Astrocyte (in vitro differentiated cells and primary cell): ENCODE data around the gene REEP3. TPM values are rescaled to one million over a fixed set of nuclear protein-coding genes. Genes with fewer than 3 reads are reported as not detected.
"Not testable (repeated sequence)": the region's sequence is repeated elsewhere in the genome, so short reads cannot be mapped to it uniquely, and the experiment has no call there.

Experiments used
- DNase-seq: peaks from one replicate; pipeline ENCODE4 v3.0.0-alpha.2; 2010; ENCODE audit warnings: low read depth
- FAIRE-seq: peaks from 2 replicates; lab custom pipeline; 2011; peaks lifted over from hg19 to GRCh38; lab: Jason Lieb, UNC
- H2AFZ ChIP-seq: 2 replicates; pipeline ENCODE4 v1.6.0; 2012; ENCODE audit warnings: low read depth, low read length, inconsistent platforms
- H3K27ac ChIP-seq: 2 replicates; pipeline ENCODE4 v1.5.1; 2011; ENCODE audit warnings: low read depth, low read length, inconsistent platforms
- H3K27me3 ChIP-seq: 2 replicates; pipeline ENCODE4 v1.6.0; 2011; ENCODE audit warnings: low read length, inconsistent platforms; ENCODE audit not compliant: insufficient read depth
- H3K36me3 ChIP-seq: 2 replicates; pipeline ENCODE4 v1.5.1; 2011; ENCODE audit warnings: low read length, inconsistent platforms; ENCODE audit not compliant: insufficient read depth
- H3K4me1 ChIP-seq: 2 replicates; pipeline ENCODE4 v1.5.1; 2011; ENCODE audit warnings: low read length, inconsistent platforms; ENCODE audit not compliant: insufficient read depth
- H3K4me2 ChIP-seq: 2 replicates; pipeline ENCODE4 v1.6.0; 2012; ENCODE audit warnings: low read length, inconsistent platforms
- H3K4me3 ChIP-seq: 2 replicates; pipeline ENCODE4 v1.5.1; 2011; ENCODE audit warnings: low read depth, mild to moderate bottlenecking, low read length, inconsistent platforms; ENCODE audit not compliant: insufficient read depth
- H3K79me2 ChIP-seq: 2 replicates; pipeline ENCODE4 v1.6.0; 2012; ENCODE audit warnings: mild to moderate bottlenecking, low read length, inconsistent platforms; ENCODE audit not compliant: insufficient read depth
- H3K9ac ChIP-seq: 2 replicates; pipeline ENCODE4 v1.6.0; 2012; ENCODE audit warnings: mild to moderate bottlenecking, low read length, inconsistent platforms
- H3K9me3 ChIP-seq: 2 replicates; pipeline ENCODE4 v1.5.1; 2012; ENCODE audit warnings: low read depth, mild to moderate bottlenecking, low read length, inconsistent platforms; ENCODE audit not compliant: insufficient read depth
- H4K20me1 ChIP-seq: 2 replicates; pipeline ENCODE4 v1.6.0; 2012; ENCODE audit warnings: low read length, inconsistent platforms; ENCODE audit not compliant: insufficient read depth
- H3K27ac Mint-ChIP-seq: one replicate; pipeline ENCODE4 v1.8.0; 2021; ENCODE audit warnings: mild to moderate bottlenecking, mixed read lengths; ENCODE audit not compliant: unreplicated experiment
- H3K27me3 Mint-ChIP-seq: one replicate; pipeline ENCODE4 v1.8.0; 2021; ENCODE audit warnings: low read depth, mixed read lengths; ENCODE audit not compliant: unreplicated experiment
- H3K36me3 Mint-ChIP-seq: one replicate; pipeline ENCODE4 v1.8.0; 2021; ENCODE audit warnings: low read depth, mixed read lengths; ENCODE audit not compliant: unreplicated experiment
- H3K4me1 Mint-ChIP-seq: one replicate; pipeline ENCODE4 v1.8.0; 2021; ENCODE audit warnings: low read depth, mixed read lengths; ENCODE audit not compliant: unreplicated experiment
- H3K4me3 Mint-ChIP-seq: one replicate; pipeline ENCODE4 v1.8.0; 2021; ENCODE audit warnings: mild to moderate bottlenecking, moderate library complexity, mixed read lengths; ENCODE audit not compliant: unreplicated experiment
- H3K9me3 Mint-ChIP-seq: one replicate; pipeline ENCODE4 v1.8.0; 2021; ENCODE audit warnings: mild to moderate bottlenecking, mixed read lengths; ENCODE audit not compliant: unreplicated experiment
- CTCF ChIP-seq: IDR thresholded peaks from 2 replicates; pipeline ENCODE4 v1.5.1; 2011; ENCODE audit warnings: low read depth, mild to moderate bottlenecking, inconsistent platforms, low read length, moderate library complexity; ENCODE audit not compliant: insufficient read depth
- EZH2 ChIP-seq: IDR thresholded peaks from 2 replicates; pipeline ENCODE4 v1.6.1; 2012; ENCODE audit warnings: mild to moderate bottlenecking, low read length, inconsistent platforms; ENCODE audit not compliant: insufficient read depth
- total RNA-seq: library from RNA; stranded (reverse); gene quantifications from 2 replicates; pipeline ENCODE4 v1.2.1, GENCODE V29; 2021

The REEP3 gene
- total RNA-seq, 1 donor from 2014 or later = 44.6 TPM

GRCh38 chr10:63664341-63664885 is 143.2 kb downstream of the REEP3 start:
- Mint-ChIP-seq H3K27me3 (no peaks in the 10 kb centered on the region), H3K4me3 (no peak overlapping the region), H3K4me1 (peaks cover 3% of the 10 kb centered on the region), H3K27ac (no peak overlapping the region), H3K36me3 (peaks cover 3% of the 10 kb centered on the region), H3K9me3 (peaks cover 2% of the 10 kb centered on the region)
- H3K27ac ChIP-seq = no peak overlapping the region
- H3K27me3 ChIP-seq = no peaks in the 10 kb centered on the region
- H4K20me1 ChIP-seq = no peaks in the 10 kb centered on the region
- DNase-seq (no peak), FAIRE-seq (no peak)
- H2AFZ ChIP-seq = no peak overlapping the region
- H3K4me3 ChIP-seq = no peak overlapping the region
- TF ChIP-seq CTCF = no peak
- TF ChIP-seq EZH2 = no peak
- H3K4me1 ChIP-seq = peaks cover 8% of the 10 kb centered on the region
- H3K36me3 ChIP-seq = no peaks in the 10 kb centered on the region
- no peak overlapping the region for H3K9ac ChIP-seq
- H3K4me2 ChIP-seq = no peak overlapping the region
- H3K9me3 ChIP-seq = no peaks in the 10 kb centered on the region
- H3K79me2 ChIP-seq = no peaks in the 10 kb centered on the region

GRCh38 chr10:63665006-63665580 is 143.9 kb downstream of the REEP3 start:
- not testable (repeated sequence) for H3K9ac ChIP-seq, H3K36me3 ChIP-seq, H3K27me3 Mint-ChIP-seq, H3K27ac ChIP-seq, FAIRE-seq, H3K4me3 Mint-ChIP-seq, H2AFZ ChIP-seq, H3K27me3 ChIP-seq, H4K20me1 ChIP-seq, H3K4me2 ChIP-seq, H3K79me2 ChIP-seq, H3K4me1 Mint-ChIP-seq, DNase-seq, H3K9me3 ChIP-seq, H3K4me3 ChIP-seq, H3K27ac Mint-ChIP-seq, H3K36me3 Mint-ChIP-seq, H3K4me1 ChIP-seq, H3K9me3 Mint-ChIP-seq

GRCh38 chr10:63665670-63666134 is 144.5 kb downstream of the REEP3 start:
- Mint-ChIP-seq H3K4me1 (peaks cover 6% of the 10 kb centered on the region), H3K27ac (no peak overlapping the region), H3K4me3 (no peak overlapping the region), H3K27me3 (no peaks in the 10 kb centered on the region), H3K9me3 (peaks cover 2% of the 10 kb centered on the region), H3K36me3 (peaks cover 3% of the 10 kb centered on the region)
- no peaks in the 10 kb centered on the region for H3K79me2 ChIP-seq
- TF ChIP-seq EZH2 = no peak
- TF ChIP-seq CTCF = no peak
- no peaks in the 10 kb centered on the region for H3K36me3 ChIP-seq
- no peaks in the 10 kb centered on the region for H3K9me3 ChIP-seq
- H3K9ac ChIP-seq = no peak overlapping the region
- DNase-seq (peak; percentile 73), FAIRE-seq (no peak)
- no peak overlapping the region for H3K4me2 ChIP-seq
- H3K27ac ChIP-seq = no peak overlapping the region
- H3K4me3 ChIP-seq = no peak overlapping the region
- H3K27me3 ChIP-seq = no peaks in the 10 kb centered on the region
- H3K4me1 ChIP-seq = peaks cover 8% of the 10 kb centered on the region
- no peak overlapping the region for H2AFZ ChIP-seq
- no peaks in the 10 kb centered on the region for H4K20me1 ChIP-seq
